Caki2 (cell line): ENCODE data around the gene SHC1. TPM values are rescaled to one million over a fixed set of nuclear protein-coding genes. Genes with fewer than 3 reads are reported as not detected.
A peak's percentile ranks its signal among the peaks of the same experiment; 100 is the strongest.

Experiments
- DNase-seq: peaks from one replicate; pipeline ENCODE4 v3.0.0-alpha.2; 2015; ENCODE audit warnings: low read depth
- in situ Hi-C: cut with HindIII; loops from 2 replicates; pipeline ENCODE4 v1.10.0; 2016; ENCODE audit warnings: low sequenced_read_pairs, low pct_unique_long_range_greater_than_20kb, mixed read lengths
- total RNA-seq: library from RNA; depleted of rRNA; stranded (reverse); fragments of >200 nt; shearing (Covaris generic); gene quantifications from 2 replicates; pipeline ENCODE4 v1.2.3, GENCODE V29; 2014; ENCODE audit warnings: low replicate concordance; rRNA removed

The SHC1 gene, protein sequence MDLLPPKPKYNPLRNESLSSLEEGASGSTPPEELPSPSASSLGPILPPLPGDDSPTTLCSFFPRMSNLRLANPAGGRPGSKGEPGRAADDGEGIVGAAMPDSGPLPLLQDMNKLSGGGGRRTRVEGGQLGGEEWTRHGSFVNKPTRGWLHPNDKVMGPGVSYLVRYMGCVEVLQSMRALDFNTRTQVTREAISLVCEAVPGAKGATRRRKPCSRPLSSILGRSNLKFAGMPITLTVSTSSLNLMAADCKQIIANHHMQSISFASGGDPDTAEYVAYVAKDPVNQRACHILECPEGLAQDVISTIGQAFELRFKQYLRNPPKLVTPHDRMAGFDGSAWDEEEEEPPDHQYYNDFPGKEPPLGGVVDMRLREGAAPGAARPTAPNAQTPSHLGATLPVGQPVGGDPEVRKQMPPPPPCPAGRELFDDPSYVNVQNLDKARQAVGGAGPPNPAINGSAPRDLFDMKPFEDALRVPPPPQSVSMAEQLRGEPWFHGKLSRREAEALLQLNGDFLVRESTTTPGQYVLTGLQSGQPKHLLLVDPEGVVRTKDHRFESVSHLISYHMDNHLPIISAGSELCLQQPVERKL
- total RNA-seq, result 95.0 and 109 TPM in 2 replicates

DNA sequence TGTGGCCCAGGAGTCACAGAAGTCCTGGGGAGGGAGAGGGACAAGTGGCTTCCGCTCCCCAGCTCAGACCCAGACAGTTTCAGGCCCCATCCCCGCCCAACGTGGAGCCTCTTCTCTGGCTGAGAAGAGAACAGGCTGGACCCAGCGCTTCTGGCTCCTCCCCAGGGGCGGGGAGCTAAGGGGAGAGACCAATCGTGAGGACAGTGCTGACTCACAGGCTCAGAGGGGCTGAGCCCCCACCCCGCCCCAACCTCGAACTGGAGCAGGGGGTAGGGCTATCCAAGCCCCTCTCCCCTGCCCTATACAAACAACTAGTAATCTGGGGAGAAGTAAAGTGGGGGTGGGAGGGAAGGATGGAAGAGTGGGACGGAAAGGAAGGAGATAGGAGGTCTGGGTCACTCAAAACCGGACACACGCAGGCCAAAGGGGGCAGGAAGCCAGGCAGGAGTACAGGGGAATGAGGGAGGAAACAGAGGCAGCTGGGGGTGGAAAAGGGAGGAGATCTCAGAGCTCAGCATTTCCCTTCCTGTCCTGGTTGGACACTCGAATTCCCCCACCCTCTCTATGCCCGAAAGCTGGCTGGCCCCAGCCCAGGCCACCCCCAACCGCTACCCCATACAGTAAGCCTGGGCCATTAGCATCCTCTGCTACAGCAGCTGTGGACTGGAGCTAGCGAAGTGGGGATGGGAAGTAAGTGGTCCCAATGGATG, at the start of gene SHC1:
Gene SHC1, minus strand, starts transcription at position 117 of the 710 bp plus-strand sequence. CDS start 221 bp downstream, outside the sequence.
- peak; percentile 87 for DNase-seq
- in situ Hi-C loops, result no loop called here

DNA sequence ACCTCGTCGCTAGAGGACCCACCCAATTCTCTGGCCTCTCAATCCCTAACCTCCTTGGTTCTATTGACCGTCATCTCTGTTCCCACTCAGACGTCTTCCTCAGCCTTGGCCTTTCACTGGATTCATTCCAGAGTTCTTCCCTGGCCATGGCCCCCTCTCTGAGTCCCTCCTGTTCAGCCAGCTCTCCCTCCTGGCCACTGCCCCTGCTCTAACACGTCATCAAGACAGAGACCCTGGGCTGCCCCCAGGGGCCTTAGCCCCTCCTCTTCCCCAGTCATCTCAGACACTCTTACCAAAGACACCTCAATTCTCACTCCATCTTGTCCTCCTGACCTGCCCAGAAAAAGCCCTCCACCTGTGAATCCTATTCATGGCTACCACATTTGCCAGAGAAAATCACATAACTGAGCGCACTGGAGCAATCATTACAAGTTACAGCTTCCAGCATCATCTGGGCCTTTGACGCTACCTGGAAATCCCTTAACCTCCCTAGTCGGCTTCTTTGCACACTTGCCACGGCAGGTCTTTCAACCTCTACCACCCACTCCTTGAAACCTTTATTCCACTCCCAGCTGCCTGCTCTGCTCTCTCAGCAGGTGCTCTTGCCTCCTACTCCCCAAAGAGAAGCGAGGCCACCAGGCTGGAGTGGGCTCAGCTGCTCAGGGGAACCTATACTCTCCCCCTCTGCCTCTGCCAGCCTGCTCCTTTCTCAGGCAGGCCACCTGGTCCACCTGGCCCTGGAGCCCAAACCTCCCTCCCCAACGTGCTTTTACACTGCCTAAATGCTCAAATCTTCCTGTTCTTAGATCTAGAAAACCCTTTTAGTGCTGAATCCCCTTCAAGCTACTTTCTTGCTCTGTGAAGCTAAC, 49.1 kb upstream of the SHC1 start:
- no peak for DNase-seq
- in situ Hi-C loops, result no loop called here

DNA sequence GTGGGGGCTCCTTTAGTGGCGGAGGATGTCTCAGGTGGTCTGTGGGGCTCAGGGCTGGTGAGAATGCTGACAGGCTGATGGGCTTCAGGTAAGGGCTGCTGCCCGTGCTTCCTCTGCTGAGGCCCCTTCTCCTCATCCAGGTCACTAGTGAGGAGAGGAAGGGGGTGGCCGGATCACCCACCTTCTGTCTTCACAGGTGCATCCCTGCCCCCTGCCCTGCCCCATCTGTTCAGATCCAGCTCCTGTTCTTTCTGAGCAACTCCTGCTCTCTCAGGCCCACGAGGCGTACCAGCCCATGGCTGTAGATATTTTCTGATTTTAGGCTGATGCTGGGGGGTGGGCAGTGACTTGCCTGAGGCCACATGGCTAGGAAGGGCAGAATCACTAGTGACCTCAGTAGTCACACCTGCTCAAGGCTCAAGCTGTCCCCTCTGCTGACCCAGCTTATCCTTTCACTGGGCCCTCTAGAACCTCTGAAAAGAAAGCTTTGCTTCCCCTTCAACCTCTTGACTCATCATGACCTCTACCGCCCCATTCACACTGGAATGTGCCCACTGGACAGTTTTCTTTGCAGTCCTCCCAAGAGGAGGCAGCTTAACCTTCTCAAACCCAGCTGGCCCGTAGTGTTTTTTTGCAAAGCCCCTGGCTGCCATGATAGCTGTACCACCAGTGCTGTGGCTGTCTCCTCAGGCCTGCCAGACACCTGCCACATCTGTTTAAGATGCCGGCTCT, 48.2 kb upstream of the SHC1 start:
- no peak for DNase-seq
- in situ Hi-C loops, result no loop called here

DNA sequence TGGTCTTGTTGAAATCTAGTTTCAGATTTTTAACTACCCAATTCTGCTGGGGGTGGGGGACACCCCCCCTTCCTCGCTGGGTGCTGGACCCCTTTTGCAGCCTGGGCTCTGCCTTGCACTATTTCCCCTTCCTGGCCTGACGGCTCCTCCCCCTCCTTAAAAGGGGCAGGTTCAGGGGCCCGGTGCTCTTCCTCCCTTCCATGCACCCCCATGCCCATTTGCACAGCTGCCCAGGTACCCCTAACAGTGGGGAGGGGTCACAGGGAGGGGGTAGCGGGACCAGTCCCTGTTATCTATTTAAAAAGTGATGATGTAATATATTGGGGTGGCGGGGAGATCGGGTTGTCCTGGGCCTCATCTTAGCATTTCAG, 47.4 kb upstream of the SHC1 start:
- in situ Hi-C loops, result no loop called here
- no peak for DNase-seq

DNA sequence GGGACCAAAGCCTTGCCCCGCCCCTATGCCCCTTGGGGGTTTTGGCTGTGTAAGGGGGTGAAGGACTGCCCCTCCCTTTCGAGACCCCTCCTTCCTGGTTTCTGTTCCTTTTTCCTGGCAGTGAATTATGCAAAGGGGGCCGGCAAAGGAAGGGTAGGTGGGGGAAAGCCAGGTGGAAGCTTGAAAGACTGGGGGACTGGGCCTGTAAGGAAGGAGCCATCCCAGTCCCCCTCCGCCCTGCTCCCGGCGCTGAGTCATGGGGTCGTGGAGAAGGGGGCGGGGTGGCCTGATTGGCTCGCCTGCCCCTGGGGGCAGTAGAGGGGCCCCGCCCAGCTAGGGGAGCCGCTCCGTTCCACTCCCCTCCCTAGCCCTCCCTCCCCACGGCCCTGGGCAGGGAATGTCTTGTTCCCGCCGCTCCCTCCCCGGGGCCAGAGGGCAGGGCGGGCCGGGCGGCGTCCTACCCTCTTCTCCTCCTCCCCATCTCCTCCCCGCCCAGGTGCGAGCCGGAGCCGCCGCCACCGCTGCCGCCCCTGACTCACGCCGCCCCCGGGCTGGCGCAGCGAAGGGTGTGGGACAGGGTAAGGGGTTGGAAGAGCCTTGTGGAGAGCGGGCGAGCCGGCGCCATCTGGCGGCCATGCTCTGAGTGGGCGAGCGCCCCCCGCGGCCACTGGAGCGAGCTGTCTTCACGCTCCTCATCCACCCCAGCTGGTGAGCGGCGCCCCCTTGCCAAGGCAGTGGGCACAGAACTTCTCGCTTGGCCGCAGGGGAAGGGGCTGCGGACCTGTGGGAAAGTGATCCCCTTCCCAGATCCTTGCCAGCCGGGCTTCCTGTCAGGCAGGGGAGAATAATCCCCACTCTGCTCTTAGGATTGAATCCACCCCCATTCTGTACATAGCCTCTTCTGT, 46.7 kb upstream of the SHC1 start:
- in situ Hi-C loops, result no loop called here
- peak; percentile 99 for DNase-seq

DNA sequence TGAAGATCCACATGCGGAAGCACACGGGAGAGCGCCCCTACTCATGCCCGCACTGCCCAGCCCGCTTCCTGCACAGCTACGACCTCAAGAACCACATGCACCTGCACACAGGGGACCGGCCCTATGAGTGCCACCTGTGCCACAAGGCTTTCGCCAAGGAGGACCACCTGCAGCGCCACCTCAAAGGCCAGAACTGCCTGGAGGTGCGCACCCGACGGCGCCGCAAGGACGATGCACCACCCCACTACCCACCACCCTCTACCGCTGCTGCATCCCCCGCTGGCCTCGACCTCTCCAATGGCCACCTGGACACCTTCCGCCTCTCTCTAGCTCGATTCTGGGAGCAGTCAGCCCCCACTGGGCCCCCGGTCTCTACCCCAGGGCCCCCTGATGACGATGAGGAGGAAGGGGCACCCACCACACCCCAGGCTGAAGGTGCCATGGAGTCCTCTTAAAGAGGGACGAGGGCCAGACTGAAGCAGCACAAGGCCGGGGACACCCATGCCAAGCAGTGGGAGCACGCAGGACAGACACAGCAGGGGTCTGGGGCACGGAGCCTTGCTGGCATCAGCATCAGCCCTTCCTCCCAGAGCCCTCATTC, 45.8 kb upstream of the SHC1 start:
- in situ Hi-C loops, result no loop called here
- no peak for DNase-seq

DNA sequence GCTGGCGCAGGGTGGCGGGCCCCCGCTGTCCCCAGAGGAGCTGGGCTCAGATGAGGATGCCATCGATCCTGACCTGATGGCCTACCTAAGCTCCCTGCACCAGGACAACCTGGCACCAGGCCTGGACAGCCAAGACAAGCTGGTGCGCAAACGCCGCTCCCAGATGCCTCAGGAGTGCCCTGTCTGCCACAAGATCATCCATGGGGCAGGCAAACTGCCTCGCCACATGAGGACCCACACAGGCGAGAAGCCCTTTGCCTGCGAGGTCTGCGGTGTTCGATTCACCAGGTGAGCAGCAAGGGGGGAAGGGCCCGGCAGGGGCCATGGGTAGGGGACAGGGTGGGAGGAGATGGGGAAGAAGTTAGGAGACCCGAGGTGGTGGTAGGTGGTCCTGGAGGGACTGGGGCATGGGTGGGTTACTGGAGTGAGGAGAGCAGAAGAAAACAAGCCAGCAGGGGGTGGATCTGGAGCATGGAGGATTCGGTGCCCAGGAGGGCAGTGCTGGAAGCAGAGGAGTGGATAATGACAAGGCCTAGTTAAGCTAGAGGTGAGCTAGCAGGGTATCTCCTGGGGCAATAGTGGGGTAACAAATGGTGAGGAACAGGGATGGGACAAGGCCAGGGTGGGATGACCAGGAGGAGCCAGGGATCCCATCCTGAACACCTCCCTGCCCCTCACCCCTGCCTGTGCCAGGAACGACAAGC, 45.1 kb upstream of the SHC1 start:
- in situ Hi-C loops, result no loop called here
- no peak for DNase-seq

DNA sequence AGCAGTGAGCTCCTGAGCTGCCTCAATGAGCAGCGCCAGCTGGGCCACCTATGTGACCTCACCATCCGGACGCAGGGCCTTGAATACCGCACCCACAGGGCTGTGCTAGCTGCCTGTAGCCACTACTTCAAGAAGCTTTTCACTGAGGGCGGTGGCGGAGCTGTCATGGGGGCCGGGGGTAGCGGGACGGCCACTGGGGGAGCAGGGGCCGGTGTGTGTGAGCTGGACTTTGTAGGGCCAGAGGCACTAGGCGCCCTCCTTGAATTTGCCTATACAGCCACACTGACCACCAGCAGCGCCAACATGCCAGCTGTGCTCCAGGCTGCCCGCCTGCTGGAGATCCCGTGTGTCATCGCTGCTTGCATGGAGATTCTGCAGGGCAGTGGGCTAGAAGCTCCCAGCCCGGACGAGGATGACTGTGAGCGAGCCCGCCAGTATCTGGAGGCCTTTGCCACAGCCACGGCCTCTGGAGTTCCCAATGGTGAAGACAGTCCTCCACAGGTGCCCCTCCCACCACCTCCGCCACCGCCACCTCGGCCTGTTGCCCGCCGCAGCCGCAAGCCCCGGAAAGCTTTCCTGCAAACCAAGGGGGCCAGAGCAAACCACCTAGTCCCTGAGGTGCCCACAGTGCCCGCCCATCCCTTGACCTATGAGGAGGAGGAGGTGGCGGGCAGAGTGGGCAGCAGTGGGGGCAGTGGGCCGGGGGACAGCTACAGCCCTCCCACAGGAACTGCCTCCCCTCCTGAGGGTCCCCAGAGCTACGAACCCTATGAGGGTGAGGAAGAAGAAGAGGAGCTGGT, 44.4 kb upstream of the SHC1 start:
- in situ Hi-C loops, result no loop called here
- no peak for DNase-seq

DNA sequence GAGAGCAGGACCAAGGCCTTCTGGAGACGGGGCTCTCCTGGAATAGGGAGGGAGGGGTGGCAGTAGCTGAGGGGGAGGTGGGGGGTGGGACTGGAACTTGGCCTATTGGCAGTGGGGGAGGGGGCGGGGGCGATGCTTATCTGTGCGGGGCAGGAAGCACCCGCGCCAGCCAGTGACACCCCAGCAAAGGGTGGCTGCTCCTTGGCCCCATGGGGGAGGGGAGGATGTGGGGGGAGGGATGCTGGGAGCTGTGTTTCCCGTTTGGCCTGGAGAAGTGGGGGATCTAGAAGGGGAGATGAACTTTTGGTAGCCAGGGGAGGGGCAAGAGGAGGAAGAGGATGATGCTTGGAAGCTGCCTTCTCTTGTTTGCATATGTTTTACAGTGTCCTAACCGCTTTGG, 43.1 kb upstream of the SHC1 start:
- DNase-seq, result no peak
- in situ Hi-C loops, result no loop called here

DNA sequence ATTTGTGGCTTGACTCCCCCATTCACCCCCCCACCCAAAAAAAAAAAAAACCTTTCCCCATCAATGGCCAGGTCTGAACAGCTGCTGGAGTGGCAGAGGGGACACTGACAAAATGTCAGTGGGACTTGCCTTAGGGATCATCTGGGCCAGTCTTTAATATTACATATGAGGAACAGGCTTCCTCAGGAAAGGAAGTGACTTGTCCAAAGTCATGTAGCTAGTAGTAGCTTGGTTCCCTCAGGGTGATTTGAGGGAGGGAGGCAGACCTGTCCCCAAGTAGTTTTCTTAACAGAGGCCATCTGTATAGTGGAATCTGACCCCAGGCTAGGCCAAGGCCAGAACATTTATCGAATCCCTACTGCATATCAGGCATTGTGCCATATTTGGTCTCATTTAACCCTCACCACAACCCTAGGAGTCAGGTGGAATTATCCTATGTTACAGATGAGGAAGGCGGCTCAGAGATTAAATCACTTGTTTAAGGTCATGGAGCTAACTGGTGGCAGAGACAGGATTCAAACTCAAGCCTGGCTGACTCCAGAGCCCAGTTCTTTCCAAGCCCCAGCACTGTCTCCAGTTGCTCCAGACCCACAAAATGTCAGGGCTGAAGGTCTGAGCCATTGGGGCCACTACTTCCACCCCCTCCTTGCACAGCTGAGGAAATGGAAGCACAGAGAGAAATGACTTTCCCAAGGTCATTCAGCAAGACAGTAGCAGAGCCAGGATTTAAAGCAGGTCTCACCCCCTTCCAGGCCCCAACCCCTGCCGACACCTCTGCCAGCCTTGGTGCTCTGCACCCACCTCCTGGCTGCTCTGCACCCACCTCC, 42.4 kb upstream of the SHC1 start:
- DNase-seq, result no peak
- in situ Hi-C loops, result no loop called here

DNA sequence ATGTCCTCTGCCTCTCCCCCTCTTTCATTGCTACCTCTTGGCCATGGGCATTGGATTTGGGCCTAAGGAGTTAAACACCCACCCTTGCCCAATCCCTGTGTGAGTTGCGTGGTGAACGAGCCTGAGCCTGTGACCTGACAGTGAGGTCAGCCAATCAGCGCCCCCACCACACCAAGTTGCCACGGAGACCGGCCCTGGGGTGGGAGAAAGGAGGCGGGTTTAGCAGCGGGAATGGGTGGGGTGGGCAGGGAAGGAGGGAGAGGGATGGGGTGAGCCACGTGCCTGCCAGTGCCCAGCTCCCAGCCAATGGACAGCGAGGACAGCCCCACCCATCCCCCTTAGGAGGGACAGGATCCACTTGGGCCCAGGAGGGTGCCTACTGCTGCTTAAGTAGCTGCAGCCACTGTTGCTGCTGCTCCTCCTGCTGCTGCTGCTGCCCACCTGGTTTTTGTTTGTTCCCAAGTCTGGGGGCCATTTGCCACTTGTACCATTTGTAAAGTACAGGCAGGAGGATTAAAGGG, 41.5 kb upstream of the SHC1 start:
- peak; percentile 90 for DNase-seq
- in situ Hi-C loops, result no loop called here

DNA sequence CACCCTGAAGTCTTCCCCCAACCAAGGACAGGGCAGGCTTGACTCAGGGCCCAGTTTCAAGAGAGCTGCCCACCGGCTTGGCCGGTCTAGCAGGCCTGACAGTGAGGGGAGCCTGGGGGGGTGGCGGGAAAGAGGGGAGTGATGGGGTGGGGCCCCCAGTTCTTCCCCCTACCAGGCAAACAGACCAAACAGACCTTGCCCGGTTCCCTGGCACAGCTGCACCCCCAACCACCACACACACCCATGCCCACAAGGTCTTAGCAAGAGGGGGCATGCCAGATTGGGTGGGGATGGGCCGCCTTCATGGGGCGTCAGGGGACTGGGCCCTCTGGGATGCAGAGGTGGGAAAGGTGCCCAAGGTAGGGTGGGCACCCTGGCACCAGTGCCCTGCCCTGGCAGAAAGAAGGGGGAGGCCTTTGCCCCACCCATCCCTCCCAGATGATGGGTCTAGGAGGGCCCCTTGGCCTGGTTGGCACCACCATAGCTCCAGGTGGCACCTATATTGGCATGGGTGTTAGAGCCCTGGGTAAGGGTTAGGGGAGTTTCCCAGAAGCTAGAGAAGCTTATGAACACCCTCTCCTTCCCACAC, 41.0 kb upstream of the SHC1 start:
- in situ Hi-C loops, result no loop called here
- no peak for DNase-seq

DNA sequence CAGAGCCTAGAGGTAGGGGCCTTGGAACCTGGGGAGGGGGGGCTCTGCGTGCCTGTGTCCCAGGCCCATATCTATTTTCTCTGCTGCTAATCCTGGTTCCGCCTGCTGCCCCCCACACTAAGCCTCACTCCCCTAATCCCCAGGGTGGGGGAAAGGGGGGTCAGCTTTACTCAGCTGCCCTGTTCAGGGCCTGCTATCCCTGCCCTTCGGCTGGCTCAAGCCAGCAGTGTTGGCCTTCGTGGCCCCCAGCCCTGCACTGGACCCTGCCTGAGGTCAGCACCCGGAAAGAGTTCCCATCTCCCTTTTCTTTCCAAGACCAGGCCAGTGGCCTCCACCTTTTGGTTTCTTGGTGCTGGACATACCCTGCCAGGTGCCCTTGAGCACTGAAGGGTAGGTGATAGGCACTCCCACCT, 40.5 kb upstream of the SHC1 start:
- DNase-seq, result no peak

More for the DNA sequence above, 40.5 kb upstream of the SHC1 start:
- in situ Hi-C loops, result no loop called here
